Astrocyte (in vitro differentiated cells and primary cell): ENCODE measurements around the gene HOXA7. TPM values are rescaled to one million over a fixed set of nuclear protein-coding genes. Genes with fewer than 3 reads are reported as not detected.

Source experiments
- DNase-seq: peaks from one replicate; pipeline ENCODE4 v3.0.0-alpha.2; 2010; ENCODE audit warnings: low read depth
- FAIRE-seq: peaks from 2 replicates; lab custom pipeline; 2011; peaks lifted over from hg19 to GRCh38; lab: Jason Lieb, UNC
- H2AFZ ChIP-seq: 2 replicates; pipeline ENCODE4 v1.6.0; 2012; ENCODE audit warnings: low read depth, low read length, inconsistent platforms
- H3K27ac ChIP-seq: 2 replicates; pipeline ENCODE4 v1.5.1; 2011; ENCODE audit warnings: low read depth, low read length, inconsistent platforms
- H3K27me3 ChIP-seq: 2 replicates; pipeline ENCODE4 v1.6.0; 2011; ENCODE audit warnings: low read length, inconsistent platforms; ENCODE audit not compliant: insufficient read depth
- H3K36me3 ChIP-seq: 2 replicates; pipeline ENCODE4 v1.5.1; 2011; ENCODE audit warnings: low read length, inconsistent platforms; ENCODE audit not compliant: insufficient read depth
- H3K4me1 ChIP-seq: 2 replicates; pipeline ENCODE4 v1.5.1; 2011; ENCODE audit warnings: low read length, inconsistent platforms; ENCODE audit not compliant: insufficient read depth
- H3K4me2 ChIP-seq: 2 replicates; pipeline ENCODE4 v1.6.0; 2012; ENCODE audit warnings: low read length, inconsistent platforms
- H3K4me3 ChIP-seq: 2 replicates; pipeline ENCODE4 v1.5.1; 2011; ENCODE audit warnings: low read depth, mild to moderate bottlenecking, low read length, inconsistent platforms; ENCODE audit not compliant: insufficient read depth
- H3K79me2 ChIP-seq: 2 replicates; pipeline ENCODE4 v1.6.0; 2012; ENCODE audit warnings: mild to moderate bottlenecking, low read length, inconsistent platforms; ENCODE audit not compliant: insufficient read depth
- H3K9ac ChIP-seq: 2 replicates; pipeline ENCODE4 v1.6.0; 2012; ENCODE audit warnings: mild to moderate bottlenecking, low read length, inconsistent platforms
- H3K9me3 ChIP-seq: 2 replicates; pipeline ENCODE4 v1.5.1; 2012; ENCODE audit warnings: low read depth, mild to moderate bottlenecking, low read length, inconsistent platforms; ENCODE audit not compliant: insufficient read depth
- H4K20me1 ChIP-seq: 2 replicates; pipeline ENCODE4 v1.6.0; 2012; ENCODE audit warnings: low read length, inconsistent platforms; ENCODE audit not compliant: insufficient read depth
- H3K27ac Mint-ChIP-seq: one replicate; pipeline ENCODE4 v1.8.0; 2021; ENCODE audit warnings: mild to moderate bottlenecking, mixed read lengths; ENCODE audit not compliant: unreplicated experiment
- H3K27me3 Mint-ChIP-seq: one replicate; pipeline ENCODE4 v1.8.0; 2021; ENCODE audit warnings: low read depth, mixed read lengths; ENCODE audit not compliant: unreplicated experiment
- H3K36me3 Mint-ChIP-seq: one replicate; pipeline ENCODE4 v1.8.0; 2021; ENCODE audit warnings: low read depth, mixed read lengths; ENCODE audit not compliant: unreplicated experiment
- H3K4me1 Mint-ChIP-seq: one replicate; pipeline ENCODE4 v1.8.0; 2021; ENCODE audit warnings: low read depth, mixed read lengths; ENCODE audit not compliant: unreplicated experiment
- H3K4me3 Mint-ChIP-seq: one replicate; pipeline ENCODE4 v1.8.0; 2021; ENCODE audit warnings: mild to moderate bottlenecking, moderate library complexity, mixed read lengths; ENCODE audit not compliant: unreplicated experiment
- H3K9me3 Mint-ChIP-seq: one replicate; pipeline ENCODE4 v1.8.0; 2021; ENCODE audit warnings: mild to moderate bottlenecking, mixed read lengths; ENCODE audit not compliant: unreplicated experiment
- EZH2 ChIP-seq: IDR thresholded peaks from 2 replicates; pipeline ENCODE4 v1.6.1; 2012; ENCODE audit warnings: mild to moderate bottlenecking, low read length, inconsistent platforms; ENCODE audit not compliant: insufficient read depth
- total RNA-seq: library from RNA; stranded (reverse); gene quantifications from 2 replicates; pipeline ENCODE4 v1.2.1, GENCODE V29; 2021
- TF ChIP-seq, protein P1 (sequence below): IDR thresholded peaks from 2 replicates; pipeline ENCODE4 v1.5.1; 2011; ENCODE audit warnings: low read depth, mild to moderate bottlenecking, inconsistent platforms, low read length, moderate library complexity; ENCODE audit not compliant: insufficient read depth

HOXA7 gene
- total RNA-seq, 1 donor from 2014 or later, result not detected

DNA sequence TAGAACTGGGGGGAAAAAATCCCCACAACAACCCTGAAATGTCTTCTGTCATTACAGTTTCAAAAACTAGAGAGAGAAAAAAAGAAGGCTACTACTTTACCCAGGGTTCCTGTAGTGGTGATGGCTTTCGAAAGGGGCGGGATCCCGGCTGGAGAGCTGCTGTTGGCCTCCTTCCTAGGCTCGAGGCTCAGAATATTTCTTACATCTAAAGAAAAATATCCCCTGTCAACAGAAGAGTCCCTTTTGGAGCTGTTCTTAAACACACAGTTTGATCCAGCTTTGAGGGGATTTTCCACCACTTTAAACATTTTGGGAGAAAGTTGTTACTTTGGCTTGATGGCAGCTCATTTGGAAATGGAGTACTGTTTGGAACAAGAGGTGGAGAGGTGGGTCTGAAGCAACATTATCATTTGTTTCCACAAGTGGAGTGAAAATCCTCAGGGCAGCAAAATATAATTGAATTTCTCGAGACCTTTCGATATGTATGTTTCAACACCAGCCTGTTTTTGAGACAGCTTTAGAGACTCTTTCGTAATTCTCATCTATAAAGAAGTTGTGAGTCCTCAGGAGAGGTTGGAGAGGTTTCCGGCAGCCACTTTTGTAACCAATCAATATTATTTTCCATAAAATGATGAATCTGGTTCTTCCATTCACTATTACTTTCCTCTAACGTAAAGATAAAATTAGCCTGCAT lies 38.4 kb upstream of the HOXA7 start:
- Histone ChIP-seq H3K4me2 (no peak overlapping the region), H3K4me1 (no peaks in the 10 kb centered on the region), H3K4me3 (no peak overlapping the region), H3K9me3 (peaks cover 3% of the 10 kb centered on the region), H3K36me3 (no peaks in the 10 kb centered on the region), H3K9ac (no peak overlapping the region), H2AFZ (no peak overlapping the region), H3K27ac (no peak overlapping the region), H3K79me2 (no peaks in the 10 kb centered on the region), H3K27me3 (peaks cover 94% of the 10 kb centered on the region), H4K20me1 (peaks cover 9% of the 10 kb centered on the region)
- TF ChIP-seq EZH2, result no peak
- TF ChIP-seq, protein P1, sequence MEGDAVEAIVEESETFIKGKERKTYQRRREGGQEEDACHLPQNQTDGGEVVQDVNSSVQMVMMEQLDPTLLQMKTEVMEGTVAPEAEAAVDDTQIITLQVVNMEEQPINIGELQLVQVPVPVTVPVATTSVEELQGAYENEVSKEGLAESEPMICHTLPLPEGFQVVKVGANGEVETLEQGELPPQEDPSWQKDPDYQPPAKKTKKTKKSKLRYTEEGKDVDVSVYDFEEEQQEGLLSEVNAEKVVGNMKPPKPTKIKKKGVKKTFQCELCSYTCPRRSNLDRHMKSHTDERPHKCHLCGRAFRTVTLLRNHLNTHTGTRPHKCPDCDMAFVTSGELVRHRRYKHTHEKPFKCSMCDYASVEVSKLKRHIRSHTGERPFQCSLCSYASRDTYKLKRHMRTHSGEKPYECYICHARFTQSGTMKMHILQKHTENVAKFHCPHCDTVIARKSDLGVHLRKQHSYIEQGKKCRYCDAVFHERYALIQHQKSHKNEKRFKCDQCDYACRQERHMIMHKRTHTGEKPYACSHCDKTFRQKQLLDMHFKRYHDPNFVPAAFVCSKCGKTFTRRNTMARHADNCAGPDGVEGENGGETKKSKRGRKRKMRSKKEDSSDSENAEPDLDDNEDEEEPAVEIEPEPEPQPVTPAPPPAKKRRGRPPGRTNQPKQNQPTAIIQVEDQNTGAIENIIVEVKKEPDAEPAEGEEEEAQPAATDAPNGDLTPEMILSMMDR, result no peak
- H3K27ac Mint-ChIP-seq, result no peak overlapping the region
- FAIRE-seq, result no peak
- no peak overlapping the region for H3K4me3 Mint-ChIP-seq
- H3K36me3 Mint-ChIP-seq, result no peaks in the 10 kb centered on the region
- H3K9me3 Mint-ChIP-seq, result peaks cover 17% of the 10 kb centered on the region
- no peak for DNase-seq
- peaks cover 84% of the 10 kb centered on the region for H3K27me3 Mint-ChIP-seq
- H3K4me1 Mint-ChIP-seq, result no peaks in the 10 kb centered on the region

DNA sequence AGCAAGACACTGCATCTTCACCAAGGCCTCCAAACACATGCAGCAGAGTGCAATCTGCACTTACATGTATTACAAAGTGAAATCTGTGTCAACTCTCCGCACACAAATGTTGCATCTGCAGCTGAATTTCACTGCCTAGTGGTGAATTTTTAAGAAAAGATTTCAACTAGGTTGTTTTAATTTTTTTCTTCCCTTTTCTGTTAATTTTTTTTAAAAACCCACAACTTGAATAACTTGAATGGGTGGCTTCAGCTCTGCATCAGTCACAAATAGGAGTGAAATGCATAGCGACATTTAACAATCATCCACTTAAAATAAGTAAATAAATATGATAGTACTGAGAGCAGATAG lies 37.5 kb upstream of the HOXA7 start:
- TF ChIP-seq EZH2, result no peak
- TF ChIP-seq, protein P1, result no peak
- Mint-ChIP-seq H3K4me3 (no peak overlapping the region), H3K27ac (no peak overlapping the region), H3K36me3 (no peaks in the 10 kb centered on the region), H3K4me1 (no peaks in the 10 kb centered on the region), H3K27me3 (peaks cover 89% of the 10 kb centered on the region), H3K9me3 (peaks cover 17% of the 10 kb centered on the region)
- H3K9ac ChIP-seq, result no peak overlapping the region
- H2AFZ ChIP-seq, result no peak overlapping the region
- peaks cover 1% of the 10 kb centered on the region for H3K4me1 ChIP-seq
- no peaks in the 10 kb centered on the region for H3K79me2 ChIP-seq
- H3K27me3 ChIP-seq, result peaks cover 98% of the 10 kb centered on the region
- no peak overlapping the region for H3K4me3 ChIP-seq
- H3K27ac ChIP-seq, result no peak overlapping the region
- H4K20me1 ChIP-seq, result peaks cover 15% of the 10 kb centered on the region
- FAIRE-seq (no peak), DNase-seq (no peak)
- no peak overlapping the region for H3K4me2 ChIP-seq
- peaks cover 4% of the 10 kb centered on the region for H3K9me3 ChIP-seq
- H3K36me3 ChIP-seq, result no peaks in the 10 kb centered on the region

DNA sequence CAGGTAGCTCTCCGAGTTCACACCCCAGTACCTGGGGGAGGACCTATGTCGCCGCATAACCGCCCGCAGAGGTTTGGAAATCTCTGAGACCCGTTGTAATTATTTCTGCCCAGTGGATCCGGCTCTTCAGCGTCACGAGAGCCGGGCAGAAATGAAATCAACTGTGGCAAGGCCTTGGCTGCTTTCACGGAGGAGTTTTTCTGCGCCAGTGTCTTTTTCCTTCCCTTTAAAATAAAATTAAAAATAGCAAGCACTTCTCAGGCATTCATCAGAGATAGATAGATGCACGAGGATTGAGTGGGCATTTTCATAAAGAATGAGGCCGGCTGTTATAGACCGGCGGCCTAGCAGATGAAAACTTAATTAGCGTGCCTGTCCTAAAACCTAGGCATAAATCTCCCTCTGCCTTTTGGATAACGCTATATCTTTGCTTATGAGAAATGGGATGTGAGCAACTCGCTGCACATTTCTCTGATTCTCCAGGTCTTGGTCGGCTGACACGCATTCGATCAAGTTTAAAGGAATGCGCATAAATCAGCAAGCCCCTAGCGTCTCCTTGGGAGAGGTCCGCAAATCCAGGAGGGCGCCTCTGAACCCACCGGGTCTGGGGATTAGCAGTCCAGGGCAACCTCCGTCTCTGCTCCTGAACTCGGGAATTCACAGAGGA lies 37.0 kb upstream of the HOXA7 start:
- Histone ChIP-seq H3K4me3 (no peak overlapping the region), H3K9ac (no peak overlapping the region), H4K20me1 (peaks cover 15% of the 10 kb centered on the region), H2AFZ (no peak overlapping the region), H3K4me2 (peak overlapping the region; percentile 62), H3K4me1 (peaks cover 3% of the 10 kb centered on the region), H3K36me3 (no peaks in the 10 kb centered on the region), H3K27ac (no peak overlapping the region), H3K79me2 (no peaks in the 10 kb centered on the region), H3K9me3 (peaks cover 6% of the 10 kb centered on the region), H3K27me3 (peaks cover 98% of the 10 kb centered on the region)
- DNase-seq, result no peak
- H3K36me3 Mint-ChIP-seq, result no peaks in the 10 kb centered on the region
- no peak for FAIRE-seq
- H3K4me3 Mint-ChIP-seq, result no peak overlapping the region
- peak; percentile 48 for TF ChIP-seq EZH2
- TF ChIP-seq, protein P1, result no peak
- H3K27me3 Mint-ChIP-seq, result peaks cover 89% of the 10 kb centered on the region
- peaks cover 17% of the 10 kb centered on the region for H3K9me3 Mint-ChIP-seq
- H3K4me1 Mint-ChIP-seq, result no peaks in the 10 kb centered on the region
- H3K27ac Mint-ChIP-seq, result no peak overlapping the region
